CD14-positive monocyte (primary cell): ENCODE results near the gene FRMD3. TPM values are rescaled to one million over a fixed set of nuclear protein-coding genes. Genes with fewer than 3 reads are reported as not detected.
A peak's percentile ranks its signal among the peaks of the same experiment; 100 is the strongest.
"Not testable (repeated sequence)": the region's sequence is repeated elsewhere in the genome, so short reads cannot be mapped to it uniquely, and the experiment has no call there.

Experiments
- DNase-seq, 3 donors: peaks; one replicate each; pipeline ENCODE4 v3.0.0-alpha.2; 2011 to 2022
- H2AFZ ChIP-seq: 2 replicates; pipeline ENCODE4 v1.6.0; 2012; ENCODE audit warnings: mild to moderate bottlenecking, low read depth, low read length, inconsistent platforms; ENCODE audit not compliant: insufficient read depth, poor library complexity, severe bottlenecking
- H3K27ac ChIP-seq, 2 donors: 1 replicate in 1 of 2; 2 replicates in 1 of 2; pipeline ENCODE4 v1.5.1; 2012 to 2013; ENCODE audit warnings: low read length in 2 of 2, control low read depth in 1 of 2, inconsistent platforms in 1 of 2, low read depth in 1 of 2, mild to moderate bottlenecking in 1 of 2
- H3K27me3 ChIP-seq, 2 donors: one replicate each; pipeline versions ENCODE4 v1.6.0 to v1.6.1; 2011 to 2013; ENCODE audit warnings: low read length in 2 of 2; ENCODE audit not compliant: control insufficient read depth in 2 of 2, insufficient read depth in 2 of 2
- H3K36me3 ChIP-seq, 2 donors: replicated peaks in 1 of 2; 1 replicate in 1 of 2; 2 replicates in 1 of 2; pipeline versions ENCODE4 v1.5.1 to v1.6.1; 2012 to 2013; ENCODE audit warnings: low read length in 2 of 2, control low read depth in 1 of 2, inconsistent platforms in 1 of 2, mild to moderate bottlenecking in 1 of 2; ENCODE audit not compliant: insufficient read depth in 2 of 2, control insufficient read depth in 1 of 2
- H3K4me1 ChIP-seq, 2 donors: 1 replicate in 1 of 2; 2 replicates in 1 of 2; pipeline versions ENCODE4 v1.5.1 to v1.6.1; 2012 to 2013; ENCODE audit warnings: low read length in 2 of 2, control low read depth in 1 of 2, inconsistent platforms in 1 of 2, mild to moderate bottlenecking in 1 of 2, moderate library complexity in 1 of 2; ENCODE audit not compliant: insufficient read depth in 2 of 2, control insufficient read depth in 1 of 2
- H3K4me2 ChIP-seq: replicated peaks from 2 replicates; pipeline ENCODE3; 2012; ENCODE audit warnings: low read length, moderate library complexity, mild to moderate bottlenecking; ENCODE audit not compliant: poor library complexity, severe bottlenecking; ENCODE audit errors: extremely low read depth
- H3K4me3 ChIP-seq, 3 experiments: fragments of 200-600 bp in 1 of 3; sonication (generic) in 1 of 3; replicated peaks in 1 of 3; 1 replicate in 2 of 3; 2 replicates in 1 of 3; pipeline ENCODE4 v1.5.1; 2011 to 2013; ENCODE audit warnings: low read length in 3 of 3, mild to moderate bottlenecking in 3 of 3, control low read depth in 2 of 3, low read depth in 2 of 3, inconsistent platforms in 1 of 3, moderate library complexity in 1 of 3
- H3K79me2 ChIP-seq: 2 replicates; pipeline ENCODE4 v1.6.0; 2012; ENCODE audit warnings: mild to moderate bottlenecking, control low read depth, inconsistent platforms, low read length, moderate library complexity; ENCODE audit not compliant: insufficient read depth
- H3K9ac ChIP-seq: 2 replicates; pipeline ENCODE4 v1.6.0; 2017; ENCODE audit warnings: low read length, mild to moderate bottlenecking; ENCODE audit not compliant: insufficient read depth, poor library complexity, severe bottlenecking
- H3K9me3 ChIP-seq, 2 donors: replicated peaks in 1 of 2; 1 replicate in 1 of 2; 2 replicates in 1 of 2; pipeline versions ENCODE4 v1.5.1 to v1.6.1; 2012 to 2013; ENCODE audit warnings: low read length in 2 of 2, control low read depth in 1 of 2; ENCODE audit not compliant: control insufficient read depth in 1 of 2, insufficient read depth in 1 of 2
- H4K20me1 ChIP-seq: 2 replicates; pipeline ENCODE4 v1.6.0; 2012; ENCODE audit warnings: mild to moderate bottlenecking, low read length, control low read depth, moderate library complexity; ENCODE audit not compliant: insufficient read depth
- H3K27ac Mint-ChIP-seq, 7 donors: one replicate each; pipeline ENCODE4 v1.8.0; 2020; ENCODE audit warnings: mild to moderate bottlenecking in 7 of 7, mixed read lengths in 7 of 7, moderate library complexity in 6 of 7, inconsistent platforms in 2 of 7
- H3K27me3 Mint-ChIP-seq, 3 donors: one replicate each; pipeline ENCODE4 v1.8.0; 2021 to 2022; ENCODE audit warnings: low read depth in 3 of 3, mild to moderate bottlenecking in 3 of 3, mixed read lengths in 3 of 3, moderate library complexity in 3 of 3, inconsistent platforms in 1 of 3
- H3K36me3 Mint-ChIP-seq, 2 donors: one replicate each; pipeline ENCODE4 v1.8.0; 2020; ENCODE audit warnings: mixed read lengths in 2 of 2, inconsistent platforms in 1 of 2, mild to moderate bottlenecking in 1 of 2
- H3K4me1 Mint-ChIP-seq: one replicate; pipeline ENCODE4 v1.8.0; 2020; ENCODE audit warnings: mild to moderate bottlenecking, mixed read lengths
- H3K4me3 Mint-ChIP-seq, 2 donors: one replicate each; pipeline ENCODE4 v1.8.0; 2020; ENCODE audit warnings: mild to moderate bottlenecking in 2 of 2, mixed read lengths in 2 of 2, moderate library complexity in 1 of 2
- H3K9me3 Mint-ChIP-seq, 7 donors: one replicate each; pipeline ENCODE4 v1.8.0; 2020 to 2022; ENCODE audit warnings: mixed read lengths in 7 of 7, mild to moderate bottlenecking in 6 of 7, moderate library complexity in 6 of 7, inconsistent platforms in 2 of 7
- WGBS: methylation state at CpG from one replicate; pipeline ENCODE4 v1.1.5; 2013; ENCODE audit warnings: missing lambda C conversion rate; ENCODE audit not compliant: insufficient coverage; 5-methylcytosine and 5-hydroxymethylcytosine counted together
- intact Hi-C, 2 donors: fragments of 100-400 bp; cut with micrococcal nuclease; formaldehyde crosslinking; loops; one replicate each; pipeline versions ENCODE4 v1.15.0 to v1.15.1; 2023
- polyA plus RNA-seq, 3 donors: library from polyadenylated mRNA; depleted of rRNA in 1 of 3; unstranded in 2 of 3; stranded (reverse) in 1 of 3; fragments of 300-500 nt in 2 of 3; fragments of >200 nt in 1 of 3; fragmentation: Illumina TruSeq in 2 of 3; gene quantifications; 1 replicate in 2 of 3; 2 replicates in 1 of 3; pipeline ENCODE4 v1.2.3, GENCODE V29; 2012 to 2021
- TF ChIP-seq, protein P1 (sequence below): fragments of 200-600 bp; IDR thresholded peaks from one replicate; pipeline ENCODE4 v1.8.0; 2022; ENCODE audit warnings: antibody characterized with exemption, mild to moderate bottlenecking

The FRMD3 gene
- polyA plus RNA-seq, 3 donors: 2.8 to 9.8 (median 4.2) TPM

DNA sequence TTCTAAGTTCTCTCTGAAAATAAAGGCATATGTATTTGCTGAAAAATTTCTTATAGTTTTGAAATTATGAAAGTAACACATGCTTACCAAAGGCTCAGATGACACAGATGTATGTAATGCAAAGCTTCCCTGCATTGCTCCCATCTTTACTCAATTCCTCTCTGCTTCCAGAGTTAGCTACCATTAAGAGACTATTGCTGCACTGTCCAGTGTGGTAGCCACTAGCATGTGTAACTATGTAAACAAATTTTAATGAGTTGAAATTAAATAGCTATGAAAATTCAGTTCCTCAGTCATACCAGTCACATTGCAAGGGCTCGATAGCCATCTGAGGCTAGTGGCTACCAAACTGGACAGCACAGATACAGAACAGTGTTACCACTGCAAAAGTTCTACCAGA, 17.9 kb downstream of the FRMD3 start:
- no peaks in the 10 kb centered on the region for H3K27me3 Mint-ChIP-seq
- peaks cover 2% of the 10 kb centered on the region in 2 donors for H3K36me3 Mint-ChIP-seq
- H3K9me3 ChIP-seq: no peaks in the 10 kb centered on the region
- no peak overlapping the region for H3K4me3 Mint-ChIP-seq
- H2AFZ ChIP-seq: no peak overlapping the region
- no peaks in the 10 kb centered on the region for H3K36me3 ChIP-seq
- TF ChIP-seq, protein P1, sequence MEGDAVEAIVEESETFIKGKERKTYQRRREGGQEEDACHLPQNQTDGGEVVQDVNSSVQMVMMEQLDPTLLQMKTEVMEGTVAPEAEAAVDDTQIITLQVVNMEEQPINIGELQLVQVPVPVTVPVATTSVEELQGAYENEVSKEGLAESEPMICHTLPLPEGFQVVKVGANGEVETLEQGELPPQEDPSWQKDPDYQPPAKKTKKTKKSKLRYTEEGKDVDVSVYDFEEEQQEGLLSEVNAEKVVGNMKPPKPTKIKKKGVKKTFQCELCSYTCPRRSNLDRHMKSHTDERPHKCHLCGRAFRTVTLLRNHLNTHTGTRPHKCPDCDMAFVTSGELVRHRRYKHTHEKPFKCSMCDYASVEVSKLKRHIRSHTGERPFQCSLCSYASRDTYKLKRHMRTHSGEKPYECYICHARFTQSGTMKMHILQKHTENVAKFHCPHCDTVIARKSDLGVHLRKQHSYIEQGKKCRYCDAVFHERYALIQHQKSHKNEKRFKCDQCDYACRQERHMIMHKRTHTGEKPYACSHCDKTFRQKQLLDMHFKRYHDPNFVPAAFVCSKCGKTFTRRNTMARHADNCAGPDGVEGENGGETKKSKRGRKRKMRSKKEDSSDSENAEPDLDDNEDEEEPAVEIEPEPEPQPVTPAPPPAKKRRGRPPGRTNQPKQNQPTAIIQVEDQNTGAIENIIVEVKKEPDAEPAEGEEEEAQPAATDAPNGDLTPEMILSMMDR: no peak
- peak overlapping the region in 1 of 7 donors; percentile 11 for H3K27ac Mint-ChIP-seq
- 100% methylated on average over 1 of the region's 1 CpG for WGBS
- no peak overlapping the region for H3K9ac ChIP-seq
- no peaks in the 10 kb centered on the region for H4K20me1 ChIP-seq
- H3K4me3 ChIP-seq: no peak overlapping the region
- no peak for DNase-seq
- H3K79me2 ChIP-seq: peaks cover 9% of the 10 kb centered on the region
- no peak overlapping the region for H3K4me2 ChIP-seq
- intact Hi-C loops: no loop called here
- H3K27ac ChIP-seq: peak overlapping the region in 1 of 2 donors; percentile 76
- H3K4me1 Mint-ChIP-seq: peaks cover 36% of the 10 kb centered on the region
- H3K27me3 ChIP-seq: no peaks in the 10 kb centered on the region
- H3K9me3 Mint-ChIP-seq: peaks cover 0 to 4% (median 2%) of the 10 kb centered on the region in 7 donors
- peaks cover 32 to 38% of the 10 kb centered on the region in 2 donors for H3K4me1 ChIP-seq

DNA sequence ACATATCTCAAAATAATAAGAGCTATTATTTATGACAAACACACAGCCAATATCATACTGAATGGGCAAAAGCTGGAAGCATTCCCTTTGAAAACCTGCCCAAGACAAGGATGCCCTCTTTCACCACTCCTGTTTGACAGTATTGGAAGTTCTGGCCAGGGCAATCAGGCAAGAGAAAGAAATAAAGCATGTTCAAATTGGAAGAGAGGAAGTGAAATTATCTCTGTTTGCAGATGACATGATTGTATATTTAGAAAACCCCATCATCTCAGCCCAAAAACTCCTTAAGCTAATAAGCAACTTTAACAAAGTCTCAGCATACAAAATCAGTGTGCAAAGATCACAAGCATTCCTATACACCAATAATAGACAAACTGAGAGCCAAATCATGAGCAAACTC, 20.2 kb downstream of the FRMD3 start:
- H3K36me3 Mint-ChIP-seq, DNase-seq, H3K9ac ChIP-seq, H3K9me3 ChIP-seq, intact Hi-C loops, H3K36me3 ChIP-seq, H3K27me3 ChIP-seq, H4K20me1 ChIP-seq, H3K27me3 Mint-ChIP-seq, H3K4me3 ChIP-seq, H2AFZ ChIP-seq, H3K4me2 ChIP-seq, H3K27ac ChIP-seq, H3K9me3 Mint-ChIP-seq, H3K4me3 Mint-ChIP-seq: not testable (repeated sequence)
- H3K79me2 ChIP-seq: peaks cover 13% of the 10 kb centered on the region
- Mint-ChIP-seq H3K4me1 (peaks cover 46% of the 10 kb centered on the region), H3K27ac (peak overlapping the region in 3 of 7 donors; percentile 28 to 62 (median 55))
- H3K4me1 ChIP-seq: peaks cover 40 to 48% of the 10 kb centered on the region in 2 donors
